GM23338 (cell line): ENCODE measurements around the gene CACNA1C. TPM values are rescaled to one million over a fixed set of nuclear protein-coding genes. Genes with fewer than 3 reads are reported as not detected.
A peak's percentile ranks its signal among the peaks of the same experiment; 100 is the strongest.

ENCODE experiments used
- ATAC-seq: fragments of 200-7000 bp; cut with Tn5 transposase; 3 replicates; pipeline ENCODE4 v1.9.1; 2020
- DNase-seq: peaks from one replicate; pipeline ENCODE4 v3.0.0-alpha.2; 2015; ENCODE audit warnings: low spot score
- H2AFZ ChIP-seq: fragments of 200-600 bp; sonication (generic); 2 replicates; pipeline ENCODE4 v1.8.0; 2016; ENCODE audit warnings: antibody characterized with exemption, mild to moderate bottlenecking, moderate library complexity
- H3F3A ChIP-seq: fragments of 200-600 bp; sonication (generic); replicated peaks from 2 replicates; pipeline ENCODE4 v1.8.0; 2017; ENCODE audit warnings: antibody characterized with exemption, mixed run types, low read depth
- H3K27ac ChIP-seq: fragments of 200-600 bp; sonication (generic); 2 replicates; pipeline ENCODE4 v1.6.1; 2016; ENCODE audit warnings: low read depth
- H3K27me3 ChIP-seq: fragments of 200-600 bp; sonication (generic); 2 replicates; pipeline ENCODE4 v1.8.0; 2016; ENCODE audit warnings: mild to moderate bottlenecking, mixed run types, moderate library complexity; ENCODE audit not compliant: insufficient read depth
- H3K36me3 ChIP-seq: fragments of 200-600 bp; sonication (generic); 2 replicates; pipeline ENCODE4 v1.8.0; 2016; ENCODE audit warnings: mild to moderate bottlenecking; ENCODE audit not compliant: insufficient read depth
- H3K4me1 ChIP-seq: fragments of 200-600 bp; sonication (generic); 2 replicates; pipeline ENCODE4 v1.8.0; 2016; ENCODE audit warnings: mild to moderate bottlenecking, moderate library complexity; ENCODE audit not compliant: insufficient read depth
- H3K4me2 ChIP-seq: fragments of 200-600 bp; sonication (generic); 2 replicates; pipeline ENCODE4 v1.7.1; 2017; ENCODE audit warnings: mixed run types
- H3K4me3 ChIP-seq: fragments of 200-600 bp; sonication (generic); 2 replicates; pipeline ENCODE4 v1.6.1; 2016; ENCODE audit warnings: mixed run types
- H3K79me2 ChIP-seq: fragments of 200-600 bp; sonication (generic); replicated peaks from 2 replicates; pipeline ENCODE4 v1.8.0; 2017; ENCODE audit warnings: mild to moderate bottlenecking; ENCODE audit not compliant: insufficient read depth
- H3K9me2 ChIP-seq: fragments of 200-600 bp; sonication (generic); 2 replicates; pipeline ENCODE4 v1.8.0; 2017; ENCODE audit not compliant: insufficient read depth
- H4K20me1 ChIP-seq: fragments of 200-600 bp; sonication (generic); replicated peaks from 2 replicates; pipeline ENCODE4 v1.8.0; 2017; ENCODE audit warnings: mild to moderate bottlenecking; ENCODE audit not compliant: insufficient read depth
- H3K27ac Mint-ChIP-seq: 2 replicates; pipeline ENCODE4 v1.8.0; 2020; ENCODE audit warnings: inconsistent platforms, mild to moderate bottlenecking, moderate library complexity, mixed read lengths
- H3K27me3 Mint-ChIP-seq: 3 replicates; pipeline ENCODE4 v1.8.0; 2022; ENCODE audit warnings: low read depth, mild to moderate bottlenecking, moderate library complexity, mixed read lengths, inconsistent platforms; ENCODE audit not compliant: insufficient read depth, poor library complexity
- H3K36me3 Mint-ChIP-seq: 3 replicates; pipeline ENCODE4 v1.8.0; 2021; ENCODE audit warnings: low read depth, mild to moderate bottlenecking, inconsistent platforms, moderate library complexity, mixed read lengths
- H3K4me1 Mint-ChIP-seq: 3 replicates; pipeline ENCODE4 v1.8.0; 2020; ENCODE audit warnings: mild to moderate bottlenecking, inconsistent platforms, mixed read lengths
- H3K4me3 Mint-ChIP-seq: 3 replicates; pipeline ENCODE4 v1.8.0; 2021; ENCODE audit warnings: moderate library complexity, mild to moderate bottlenecking, inconsistent platforms, mixed read lengths
- H3K9me3 Mint-ChIP-seq: 3 replicates; pipeline ENCODE4 v1.8.0; 2020; ENCODE audit warnings: moderate library complexity, mild to moderate bottlenecking, inconsistent platforms, mixed read lengths
- CREB1 ChIP-seq: fragments of 250-450 bp; sonication (Bioruptor Pico); IDR thresholded peaks from 2 replicates; pipeline ENCODE4 v1.5.0; 2020; ENCODE audit warnings: low read depth, mild to moderate bottlenecking, moderate library complexity
- EZH2 ChIP-seq: fragments of 200-600 bp; sonication (generic); IDR thresholded peaks from one replicate; pipeline ENCODE4 v1.8.0; 2017; ENCODE audit warnings: antibody characterized with exemption, mild to moderate bottlenecking, low read depth; ENCODE audit not compliant: unreplicated experiment
- EZH2phosphoT487 ChIP-seq: fragments of 200-600 bp; sonication (generic); IDR thresholded peaks from one replicate; pipeline ENCODE4 v1.8.1; 2018; ENCODE audit warnings: antibody characterized with exemption; ENCODE audit not compliant: unreplicated experiment
- JUNB ChIP-seq: IDR thresholded peaks from one replicate; pipeline ENCODE4 v1.6.1; 2016; ENCODE audit warnings: antibody characterized with exemption; ENCODE audit not compliant: unreplicated experiment
- POLR2AphosphoS5 ChIP-seq: IDR thresholded peaks from 2 replicates; pipeline ENCODE4 v1.6.1; 2016; ENCODE audit warnings: antibody characterized with exemption, low read depth
- ZNF331 ChIP-seq: fragments of 250-450 bp; sonication (Bioruptor Pico); IDR thresholded peaks from 2 replicates; pipeline ENCODE4 v1.5.0; 2020; ENCODE audit warnings: low read depth, mild to moderate bottlenecking, moderate library complexity
- polyA plus RNA-seq: library from polyadenylated mRNA; unstranded; fragments of >200 nt; fragmentation: Nextera tagmentation; extraction: Ambion mirVana; gene quantifications from 2 replicates; pipeline ENCODE4 v1.2.1, GENCODE V29; 2016
- total RNA-seq: library from RNA; depleted of rRNA; stranded (reverse); fragments of >200 nt; shearing (Covaris generic); gene quantifications from 2 replicates; pipeline ENCODE4 v1.2.3, GENCODE V29; 2014
- TF ChIP-seq, protein P1 (sequence below): IDR thresholded peaks from 2 replicates; pipeline ENCODE4 v1.6.1; 2016; ENCODE audit warnings: antibody characterized with exemption
- TF ChIP-seq, protein P2 (sequence below), 2 experiments: fragments of 200-600 bp in 1 of 2; sonication (generic) in 1 of 2; conservative IDR thresholded peaks; 2 replicates each; pipeline versions ENCODE4 v1.5.1 to v1.6.1; 2016 to 2017; ENCODE audit warnings: antibody characterized with exemption in 2 of 2, low read depth in 2 of 2, mild to moderate bottlenecking in 2 of 2, moderate library complexity in 1 of 2
- TF ChIP-seq, protein P3 (sequence below): IDR thresholded peaks from one replicate; pipeline ENCODE4 v1.6.1; 2018; ENCODE audit warnings: antibody characterized with exemption; ENCODE audit not compliant: unreplicated experiment

Gene CACNA1C
- total and polyA plus RNA-seq, 2 experiments from 2014 or later, result 0.78 to 2.1 TPM

DNA sequence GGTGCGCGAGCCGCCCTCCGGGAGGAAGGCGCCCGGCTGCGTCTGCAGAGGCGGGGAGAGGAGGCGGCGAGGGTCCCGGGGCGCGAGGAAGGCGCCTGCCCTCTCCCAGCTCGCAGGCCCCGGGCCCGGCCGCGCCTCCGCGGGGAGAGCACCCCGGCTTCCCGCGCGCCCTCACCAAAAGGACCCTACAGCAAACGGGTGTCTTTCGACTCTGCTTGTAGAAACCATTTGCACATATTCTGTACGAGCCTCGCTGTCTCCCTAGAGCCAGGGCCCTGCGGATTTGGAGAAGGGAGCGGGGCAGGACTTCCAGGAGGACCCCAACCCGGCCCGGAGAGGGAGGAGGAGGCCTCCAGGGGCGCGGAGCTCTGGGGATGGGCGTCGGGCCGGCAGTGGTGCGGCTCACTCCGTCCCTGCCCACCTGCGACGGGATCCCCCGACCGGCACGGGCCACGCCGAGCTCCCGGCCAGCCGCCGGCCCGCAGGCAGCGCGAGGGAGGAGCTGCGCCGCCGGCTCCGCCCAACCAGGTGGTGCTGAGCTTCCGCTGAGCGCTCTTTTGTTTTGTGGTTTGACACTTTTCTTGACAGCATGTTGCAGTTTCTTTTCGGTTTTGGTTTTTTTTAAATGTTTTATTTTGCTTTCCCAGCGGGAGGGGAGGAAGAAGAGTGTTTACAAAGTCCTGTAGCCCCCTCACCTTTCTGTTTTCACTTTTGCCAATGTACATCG is 638.7 kb downstream of the CACNA1C start:
- H3K4me2 ChIP-seq, result peak overlapping the region; percentile 96
- no peak for TF ChIP-seq EZH2phosphoT487
- no peak for TF ChIP-seq JUNB
- TF ChIP-seq, protein P1, sequence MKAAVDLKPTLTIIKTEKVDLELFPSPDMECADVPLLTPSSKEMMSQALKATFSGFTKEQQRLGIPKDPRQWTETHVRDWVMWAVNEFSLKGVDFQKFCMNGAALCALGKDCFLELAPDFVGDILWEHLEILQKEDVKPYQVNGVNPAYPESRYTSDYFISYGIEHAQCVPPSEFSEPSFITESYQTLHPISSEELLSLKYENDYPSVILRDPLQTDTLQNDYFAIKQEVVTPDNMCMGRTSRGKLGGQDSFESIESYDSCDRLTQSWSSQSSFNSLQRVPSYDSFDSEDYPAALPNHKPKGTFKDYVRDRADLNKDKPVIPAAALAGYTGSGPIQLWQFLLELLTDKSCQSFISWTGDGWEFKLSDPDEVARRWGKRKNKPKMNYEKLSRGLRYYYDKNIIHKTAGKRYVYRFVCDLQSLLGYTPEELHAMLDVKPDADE, result no peak
- TF ChIP-seq, protein P2, sequence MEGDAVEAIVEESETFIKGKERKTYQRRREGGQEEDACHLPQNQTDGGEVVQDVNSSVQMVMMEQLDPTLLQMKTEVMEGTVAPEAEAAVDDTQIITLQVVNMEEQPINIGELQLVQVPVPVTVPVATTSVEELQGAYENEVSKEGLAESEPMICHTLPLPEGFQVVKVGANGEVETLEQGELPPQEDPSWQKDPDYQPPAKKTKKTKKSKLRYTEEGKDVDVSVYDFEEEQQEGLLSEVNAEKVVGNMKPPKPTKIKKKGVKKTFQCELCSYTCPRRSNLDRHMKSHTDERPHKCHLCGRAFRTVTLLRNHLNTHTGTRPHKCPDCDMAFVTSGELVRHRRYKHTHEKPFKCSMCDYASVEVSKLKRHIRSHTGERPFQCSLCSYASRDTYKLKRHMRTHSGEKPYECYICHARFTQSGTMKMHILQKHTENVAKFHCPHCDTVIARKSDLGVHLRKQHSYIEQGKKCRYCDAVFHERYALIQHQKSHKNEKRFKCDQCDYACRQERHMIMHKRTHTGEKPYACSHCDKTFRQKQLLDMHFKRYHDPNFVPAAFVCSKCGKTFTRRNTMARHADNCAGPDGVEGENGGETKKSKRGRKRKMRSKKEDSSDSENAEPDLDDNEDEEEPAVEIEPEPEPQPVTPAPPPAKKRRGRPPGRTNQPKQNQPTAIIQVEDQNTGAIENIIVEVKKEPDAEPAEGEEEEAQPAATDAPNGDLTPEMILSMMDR (conservative IDR thresholded peaks at IDR 0.05; ENCODE audit: low read depth in 2 of 2), result no peak
- TF ChIP-seq POLR2AphosphoS5, result peak; percentile 80

GRCh38 chr12:2692080-2692479 is 639.3 kb downstream of the CACNA1C start:
- Histone ChIP-seq H3K27ac (no peak overlapping the region), H3K79me2 (no peaks in the 10 kb centered on the region), H3K4me2 (peak overlapping the region; percentile 96), H3K4me3 (peak overlapping the region; percentile 80), H3K36me3 (no peaks in the 10 kb centered on the region), H3K27me3 (peaks cover 9% of the 10 kb centered on the region; the same call in 1 of the 2 replicates), H3K4me1 (peaks cover 19% of the 10 kb centered on the region), H2AFZ (no peak overlapping the region; the same call in 1 of the 2 replicates), H3K9me2 (peaks cover 4% of the 10 kb centered on the region), H4K20me1 (no peaks in the 10 kb centered on the region), H3F3A (no peaks in the 10 kb centered on the region)
- DNase-seq, result no peak
- ATAC-seq, result no peak
- H3K4me3 Mint-ChIP-seq, result peak overlapping the region; percentile 86
- no peaks in the 10 kb centered on the region; the same call in 2 of the 3 replicates for H3K36me3 Mint-ChIP-seq
- peaks cover 26% of the 10 kb centered on the region for H3K4me1 Mint-ChIP-seq
- no peak overlapping the region for H3K27ac Mint-ChIP-seq
- H3K27me3 Mint-ChIP-seq, result peaks cover 14% of the 10 kb centered on the region
- no peaks in the 10 kb centered on the region for H3K9me3 Mint-ChIP-seq
- TF ChIP-seq, protein P1, result no peak
- TF ChIP-seq, protein P3, sequence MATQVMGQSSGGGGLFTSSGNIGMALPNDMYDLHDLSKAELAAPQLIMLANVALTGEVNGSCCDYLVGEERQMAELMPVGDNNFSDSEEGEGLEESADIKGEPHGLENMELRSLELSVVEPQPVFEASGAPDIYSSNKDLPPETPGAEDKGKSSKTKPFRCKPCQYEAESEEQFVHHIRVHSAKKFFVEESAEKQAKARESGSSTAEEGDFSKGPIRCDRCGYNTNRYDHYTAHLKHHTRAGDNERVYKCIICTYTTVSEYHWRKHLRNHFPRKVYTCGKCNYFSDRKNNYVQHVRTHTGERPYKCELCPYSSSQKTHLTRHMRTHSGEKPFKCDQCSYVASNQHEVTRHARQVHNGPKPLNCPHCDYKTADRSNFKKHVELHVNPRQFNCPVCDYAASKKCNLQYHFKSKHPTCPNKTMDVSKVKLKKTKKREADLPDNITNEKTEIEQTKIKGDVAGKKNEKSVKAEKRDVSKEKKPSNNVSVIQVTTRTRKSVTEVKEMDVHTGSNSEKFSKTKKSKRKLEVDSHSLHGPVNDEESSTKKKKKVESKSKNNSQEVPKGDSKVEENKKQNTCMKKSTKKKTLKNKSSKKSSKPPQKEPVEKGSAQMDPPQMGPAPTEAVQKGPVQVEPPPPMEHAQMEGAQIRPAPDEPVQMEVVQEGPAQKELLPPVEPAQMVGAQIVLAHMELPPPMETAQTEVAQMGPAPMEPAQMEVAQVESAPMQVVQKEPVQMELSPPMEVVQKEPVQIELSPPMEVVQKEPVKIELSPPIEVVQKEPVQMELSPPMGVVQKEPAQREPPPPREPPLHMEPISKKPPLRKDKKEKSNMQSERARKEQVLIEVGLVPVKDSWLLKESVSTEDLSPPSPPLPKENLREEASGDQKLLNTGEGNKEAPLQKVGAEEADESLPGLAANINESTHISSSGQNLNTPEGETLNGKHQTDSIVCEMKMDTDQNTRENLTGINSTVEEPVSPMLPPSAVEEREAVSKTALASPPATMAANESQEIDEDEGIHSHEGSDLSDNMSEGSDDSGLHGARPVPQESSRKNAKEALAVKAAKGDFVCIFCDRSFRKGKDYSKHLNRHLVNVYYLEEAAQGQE, result no peak
- TF ChIP-seq JUNB (no peak), EZH2 (no peak), POLR2AphosphoS5 (no peak), ZNF331 (CRISPR knock-in tag) (no peak), CREB1 (CRISPR knock-in tag) (no peak), EZH2phosphoT487 (no peak)
- TF ChIP-seq, protein P2 (conservative IDR thresholded peaks at IDR 0.05; ENCODE audit: low read depth in 2 of 2), result no peak

More for the DNA sequence above, 638.7 kb downstream of the CACNA1C start:
- no peaks in the 10 kb centered on the region for H3K79me2 ChIP-seq
- no peaks in the 10 kb centered on the region for H4K20me1 ChIP-seq
- peak overlapping the region; percentile 97 for H2AFZ ChIP-seq
- H3K27me3 ChIP-seq, result peaks cover 9% of the 10 kb centered on the region; the same call in 1 of the 2 replicates
- no peak overlapping the region for H3K27ac Mint-ChIP-seq
- H3F3A ChIP-seq, result no peaks in the 10 kb centered on the region
- no peaks in the 10 kb centered on the region for H3K9me3 Mint-ChIP-seq
- peak; percentile 72 for DNase-seq
- peak overlapping the region; percentile 51; the same call in 1 of the 2 replicates for H3K27ac ChIP-seq
- peaks cover 26% of the 10 kb centered on the region for H3K4me1 Mint-ChIP-seq
- peak overlapping the region; percentile 80 for H3K4me3 ChIP-seq
- H3K4me3 Mint-ChIP-seq, result peak overlapping the region; percentile 86
- H3K36me3 Mint-ChIP-seq, result no peaks in the 10 kb centered on the region; the same call in 2 of the 3 replicates
- H3K36me3 ChIP-seq, result no peaks in the 10 kb centered on the region
- peaks cover 3% of the 10 kb centered on the region for H3K9me2 ChIP-seq
- H3K4me1 ChIP-seq, result peaks cover 19% of the 10 kb centered on the region
- peak; percentile 87 for ATAC-seq
- H3K27me3 Mint-ChIP-seq, result peaks cover 14% of the 10 kb centered on the region
